ENCODE measurements around the gene AP1S1.

DNA sequence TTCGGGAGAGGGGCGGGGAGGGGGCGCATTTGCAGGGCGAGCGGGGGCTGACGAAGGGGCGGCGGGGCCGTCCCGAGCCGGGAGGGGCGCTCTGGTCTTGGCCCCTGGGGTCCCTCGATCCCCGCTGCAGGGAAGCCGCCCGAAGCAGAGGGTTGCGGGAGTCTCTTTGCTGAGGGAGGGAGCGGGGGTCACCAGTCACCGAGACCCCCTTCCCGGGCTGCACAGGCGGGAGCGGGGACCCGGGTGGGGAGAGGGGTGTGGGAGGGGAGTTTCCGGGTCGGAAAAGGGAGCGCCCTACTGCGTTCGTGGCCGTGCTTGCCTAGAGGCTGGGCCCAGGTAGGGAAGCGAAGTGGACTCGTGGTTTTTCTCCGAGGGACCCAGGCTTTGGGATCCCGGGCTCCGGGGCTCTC, 422 bp downstream of the AP1S1 start:
- TF ChIP-seq, protein P1, sequence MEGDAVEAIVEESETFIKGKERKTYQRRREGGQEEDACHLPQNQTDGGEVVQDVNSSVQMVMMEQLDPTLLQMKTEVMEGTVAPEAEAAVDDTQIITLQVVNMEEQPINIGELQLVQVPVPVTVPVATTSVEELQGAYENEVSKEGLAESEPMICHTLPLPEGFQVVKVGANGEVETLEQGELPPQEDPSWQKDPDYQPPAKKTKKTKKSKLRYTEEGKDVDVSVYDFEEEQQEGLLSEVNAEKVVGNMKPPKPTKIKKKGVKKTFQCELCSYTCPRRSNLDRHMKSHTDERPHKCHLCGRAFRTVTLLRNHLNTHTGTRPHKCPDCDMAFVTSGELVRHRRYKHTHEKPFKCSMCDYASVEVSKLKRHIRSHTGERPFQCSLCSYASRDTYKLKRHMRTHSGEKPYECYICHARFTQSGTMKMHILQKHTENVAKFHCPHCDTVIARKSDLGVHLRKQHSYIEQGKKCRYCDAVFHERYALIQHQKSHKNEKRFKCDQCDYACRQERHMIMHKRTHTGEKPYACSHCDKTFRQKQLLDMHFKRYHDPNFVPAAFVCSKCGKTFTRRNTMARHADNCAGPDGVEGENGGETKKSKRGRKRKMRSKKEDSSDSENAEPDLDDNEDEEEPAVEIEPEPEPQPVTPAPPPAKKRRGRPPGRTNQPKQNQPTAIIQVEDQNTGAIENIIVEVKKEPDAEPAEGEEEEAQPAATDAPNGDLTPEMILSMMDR (IDR thresholded peaks at IDR 0.05): no peak
- TF ChIP-seq EZH2 (IDR thresholded peaks at IDR 0.05; ENCODE audit: borderline replicate concordance, insufficient read depth, low read depth, low read length, poor library complexity, severe bottlenecking): no peak
